Measurements from ENCODE around the gene UCMA.

DNA sequence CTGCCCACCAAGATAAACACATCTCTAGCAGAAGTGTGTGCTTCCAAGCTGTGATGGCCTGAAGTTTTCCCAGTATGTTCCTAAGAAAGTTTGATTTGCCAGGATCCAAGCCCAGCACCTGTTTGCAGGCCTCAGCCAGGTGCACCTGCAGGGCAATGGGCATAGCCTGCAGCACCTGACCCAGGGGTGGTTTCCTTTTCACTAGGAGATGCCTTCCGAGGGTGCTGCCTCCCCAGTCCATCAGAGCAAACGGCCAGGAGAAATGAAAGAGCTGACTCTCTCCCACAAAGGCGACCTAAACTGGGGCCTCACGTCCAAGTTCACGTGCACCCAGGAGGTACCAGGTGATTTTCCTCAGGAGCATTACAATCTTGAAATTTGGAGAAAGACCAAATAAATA lies 7.1 kb downstream of the UCMA start:
- TF ChIP-seq, protein P1, sequence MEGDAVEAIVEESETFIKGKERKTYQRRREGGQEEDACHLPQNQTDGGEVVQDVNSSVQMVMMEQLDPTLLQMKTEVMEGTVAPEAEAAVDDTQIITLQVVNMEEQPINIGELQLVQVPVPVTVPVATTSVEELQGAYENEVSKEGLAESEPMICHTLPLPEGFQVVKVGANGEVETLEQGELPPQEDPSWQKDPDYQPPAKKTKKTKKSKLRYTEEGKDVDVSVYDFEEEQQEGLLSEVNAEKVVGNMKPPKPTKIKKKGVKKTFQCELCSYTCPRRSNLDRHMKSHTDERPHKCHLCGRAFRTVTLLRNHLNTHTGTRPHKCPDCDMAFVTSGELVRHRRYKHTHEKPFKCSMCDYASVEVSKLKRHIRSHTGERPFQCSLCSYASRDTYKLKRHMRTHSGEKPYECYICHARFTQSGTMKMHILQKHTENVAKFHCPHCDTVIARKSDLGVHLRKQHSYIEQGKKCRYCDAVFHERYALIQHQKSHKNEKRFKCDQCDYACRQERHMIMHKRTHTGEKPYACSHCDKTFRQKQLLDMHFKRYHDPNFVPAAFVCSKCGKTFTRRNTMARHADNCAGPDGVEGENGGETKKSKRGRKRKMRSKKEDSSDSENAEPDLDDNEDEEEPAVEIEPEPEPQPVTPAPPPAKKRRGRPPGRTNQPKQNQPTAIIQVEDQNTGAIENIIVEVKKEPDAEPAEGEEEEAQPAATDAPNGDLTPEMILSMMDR (conservative IDR thresholded peaks at IDR 0.05; ENCODE audit: low read length): no peak
- no peak for TF ChIP-seq EZH2phosphoT487 (IDR thresholded peaks at IDR 0.05; ENCODE audit: borderline replicate concordance, low read depth, low read length)
